Gastrocnemius medialis (tissue), 4 donors: ENCODE results near the gene SEC22C. TPM values are rescaled to one million over a fixed set of nuclear protein-coding genes. Genes with fewer than 3 reads are reported as not detected.

Source experiments
- ATAC-seq, 2 donors: fragments of 150-250 bp; one replicate each; pipeline ENCODE4 v1.9.1; 2016
- DNase-seq, 2 donors: peaks; one replicate each; pipeline ENCODE4 v3.0.0-alpha.2; 2019
- H3K27ac ChIP-seq, 4 donors: fragments of 200-600 bp; sonication (generic); 1 replicate in 1 of 4; 2 replicates in 3 of 4; pipeline ENCODE4 v1.5.1; 2016 to 2018; ENCODE audit warnings: mild to moderate bottlenecking in 2 of 4, moderate library complexity in 1 of 4
- H3K27me3 ChIP-seq, 3 donors: fragments of 200-600 bp; sonication (generic) in 2 of 3; 1 replicate in 1 of 3; 2 replicates in 2 of 3; pipeline versions ENCODE4 v1.5.1 to v1.6.0; 2016 to 2019; ENCODE audit warnings: mild to moderate bottlenecking in 1 of 3, moderate library complexity in 1 of 3
- H3K36me3 ChIP-seq, 2 donors: fragments of 200-600 bp; sonication (generic) in 1 of 2; one replicate each; pipeline ENCODE4 v1.5.1; 2017 to 2018
- H3K4me1 ChIP-seq, 2 donors: fragments of 200-600 bp; sonication (generic) in 1 of 2; one replicate each; pipeline ENCODE4 v1.5.1; 2016 to 2017; ENCODE audit warnings: mild to moderate bottlenecking in 2 of 2
- H3K4me3 ChIP-seq, 4 donors: fragments of 200-600 bp; sonication (generic) in 3 of 4; 1 replicate in 1 of 4; 2 replicates in 3 of 4; pipeline ENCODE4 v1.5.1; 2016 to 2019; ENCODE audit warnings: mild to moderate bottlenecking in 2 of 4
- H3K9me3 ChIP-seq, 3 donors: fragments of 200-600 bp; sonication (generic) in 2 of 3; 1 replicate in 1 of 3; 2 replicates in 2 of 3; pipeline ENCODE4 v1.5.1; 2016 to 2019
- POLR2A ChIP-seq, 2 donors: fragments of 450-650 bp; IDR thresholded peaks; one replicate each; pipeline ENCODE4 v1.6.1; 2017; ENCODE audit warnings: antibody characterized with exemption in 2 of 2, mild to moderate bottlenecking in 2 of 2, moderate library complexity in 2 of 2
- in situ Hi-C, 4 donors: fragments of 200-750 bp; cut with MboI; loops; one replicate each; pipeline versions ENCODE4 v1.15.0 to v1.8.0; 2017; ENCODE audit warnings: low sequenced_read_pairs in 4 of 4
- intact Hi-C: fragments of 100-400 bp; cut with DNase I; formaldehyde crosslinking; loops from one replicate; pipeline ENCODE4 v1.15.1; 2023; ENCODE audit warnings: low total_unique reads
- total RNA-seq, 4 donors: library from RNA; depleted of rRNA; stranded (reverse); fragments of >200 nt; gene quantifications; one replicate each; pipeline versions ENCODE4 v1.1.0 to v1.2.3, GENCODE V29; 2016
- TF ChIP-seq, protein P1 (sequence below), 5 experiments: fragments of 450-650 bp in 3 of 5; fragments of 200-600 bp in 2 of 5; sonication (generic) in 2 of 5; IDR thresholded peaks in 4 of 5; conservative IDR thresholded peaks in 1 of 5; 1 replicate in 4 of 5; 2 replicates in 1 of 5; pipeline ENCODE4 v1.5.1; 2016 to 2019; ENCODE audit warnings: antibody characterized with exemption in 5 of 5, mild to moderate bottlenecking in 3 of 5, moderate library complexity in 3 of 5

SEC22C gene
- total RNA-seq, 4 donors from 2014 or later = 35.5 to 54.6 (median 40.6) TPM

- TF ChIP-seq, protein P1, sequence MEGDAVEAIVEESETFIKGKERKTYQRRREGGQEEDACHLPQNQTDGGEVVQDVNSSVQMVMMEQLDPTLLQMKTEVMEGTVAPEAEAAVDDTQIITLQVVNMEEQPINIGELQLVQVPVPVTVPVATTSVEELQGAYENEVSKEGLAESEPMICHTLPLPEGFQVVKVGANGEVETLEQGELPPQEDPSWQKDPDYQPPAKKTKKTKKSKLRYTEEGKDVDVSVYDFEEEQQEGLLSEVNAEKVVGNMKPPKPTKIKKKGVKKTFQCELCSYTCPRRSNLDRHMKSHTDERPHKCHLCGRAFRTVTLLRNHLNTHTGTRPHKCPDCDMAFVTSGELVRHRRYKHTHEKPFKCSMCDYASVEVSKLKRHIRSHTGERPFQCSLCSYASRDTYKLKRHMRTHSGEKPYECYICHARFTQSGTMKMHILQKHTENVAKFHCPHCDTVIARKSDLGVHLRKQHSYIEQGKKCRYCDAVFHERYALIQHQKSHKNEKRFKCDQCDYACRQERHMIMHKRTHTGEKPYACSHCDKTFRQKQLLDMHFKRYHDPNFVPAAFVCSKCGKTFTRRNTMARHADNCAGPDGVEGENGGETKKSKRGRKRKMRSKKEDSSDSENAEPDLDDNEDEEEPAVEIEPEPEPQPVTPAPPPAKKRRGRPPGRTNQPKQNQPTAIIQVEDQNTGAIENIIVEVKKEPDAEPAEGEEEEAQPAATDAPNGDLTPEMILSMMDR (IDR thresholded peaks at IDR 0.05 in 4 of 5, conservative IDR thresholded peaks at IDR 0.05 in 1 of 5) = no peak
- no peak for TF ChIP-seq POLR2A (IDR thresholded peaks at IDR 0.05)
- ATAC-seq (no peak), DNase-seq (no peak)
- Histone ChIP-seq H3K36me3 (no peaks in the 10 kb centered on the region), H3K4me1 (peaks cover 0 to 5% of the 10 kb centered on the region in 2 donors), H3K27ac (peak overlapping the region; percentile 28 to 65 (median 48)), H3K9me3 (no peaks in the 10 kb centered on the region), H3K27me3 (no peaks in the 10 kb centered on the region), H3K4me3 (no peak overlapping the region)
- intact Hi-C loops (loop anchor here (5.0 to 10.0 kb wide), 2 partner anchors 43 to 651 kb away; partner anchors contain the start of gene VIPR1), in situ Hi-C loops (loop anchor here in 3 of 4 donors (5.0 to 25.0 kb wide), 3 partner anchors 308 to 321 kb away; no protein-coding TSS in a partner anchor)
Measured at GRCh38 chr3:42545284-42545900, 36.4 kb downstream of the SEC22C start.

- no peak overlapping the region for H3K4me3 ChIP-seq
- in situ Hi-C loops = loop anchor here in 3 of 4 donors (5.0 to 25.0 kb wide), 3 partner anchors 307 to 320 kb away; no protein-coding TSS in a partner anchor
- H3K27me3 ChIP-seq = no peaks in the 10 kb centered on the region
- ATAC-seq = peak; percentile 35 to 37
- H3K9me3 ChIP-seq = no peaks in the 10 kb centered on the region
- peaks cover 0 to 5% of the 10 kb centered on the region in 2 donors for H3K4me1 ChIP-seq
- TF ChIP-seq POLR2A (IDR thresholded peaks at IDR 0.05) = no peak
- TF ChIP-seq, protein P1 (IDR thresholded peaks at IDR 0.05 in 4 of 5, conservative IDR thresholded peaks at IDR 0.05 in 1 of 5) = no peak
- DNase-seq = peak in 1 of 2 donors; percentile 24
- intact Hi-C loops = loop anchor here (5.0 to 10.0 kb wide), 2 partner anchors 42 to 650 kb away; partner anchors contain the start of gene VIPR1
- peak overlapping the region; percentile 50 to 73 (median 58) for H3K27ac ChIP-seq
- H3K36me3 ChIP-seq = no peaks in the 10 kb centered on the region
Measured at GRCh38 chr3:42544492-42545283, 37.1 kb downstream of the SEC22C start.

GRCh38 chr3:42541079-42541478, 40.7 kb downstream of the SEC22C start:
- intact Hi-C loops (loop anchor here (2.0 to 10.0 kb wide), 2 partner anchors 310 to 646 kb away; no protein-coding TSS in a partner anchor), in situ Hi-C loops (loop anchor here in 2 of 4 donors (10.0 to 25.0 kb wide), 2 partner anchors 304 to 316 kb away; no protein-coding TSS in a partner anchor)
- no peaks in the 10 kb centered on the region for H3K36me3 ChIP-seq
- H3K27ac ChIP-seq = peak overlapping the region in 1 of 4 donors; percentile 7
- ATAC-seq (peak in 1 of 2 donors; percentile 18), DNase-seq (no peak)
- no peaks in the 10 kb centered on the region for H3K27me3 ChIP-seq
- H3K4me3 ChIP-seq = no peak overlapping the region
- no peaks in the 10 kb centered on the region for H3K9me3 ChIP-seq
- TF ChIP-seq POLR2A (IDR thresholded peaks at IDR 0.05) = no peak
- TF ChIP-seq, protein P1 (IDR thresholded peaks at IDR 0.05 in 4 of 5, conservative IDR thresholded peaks at IDR 0.05 in 1 of 5) = no peak
- no peaks in the 10 kb centered on the region for H3K4me1 ChIP-seq

DNA sequence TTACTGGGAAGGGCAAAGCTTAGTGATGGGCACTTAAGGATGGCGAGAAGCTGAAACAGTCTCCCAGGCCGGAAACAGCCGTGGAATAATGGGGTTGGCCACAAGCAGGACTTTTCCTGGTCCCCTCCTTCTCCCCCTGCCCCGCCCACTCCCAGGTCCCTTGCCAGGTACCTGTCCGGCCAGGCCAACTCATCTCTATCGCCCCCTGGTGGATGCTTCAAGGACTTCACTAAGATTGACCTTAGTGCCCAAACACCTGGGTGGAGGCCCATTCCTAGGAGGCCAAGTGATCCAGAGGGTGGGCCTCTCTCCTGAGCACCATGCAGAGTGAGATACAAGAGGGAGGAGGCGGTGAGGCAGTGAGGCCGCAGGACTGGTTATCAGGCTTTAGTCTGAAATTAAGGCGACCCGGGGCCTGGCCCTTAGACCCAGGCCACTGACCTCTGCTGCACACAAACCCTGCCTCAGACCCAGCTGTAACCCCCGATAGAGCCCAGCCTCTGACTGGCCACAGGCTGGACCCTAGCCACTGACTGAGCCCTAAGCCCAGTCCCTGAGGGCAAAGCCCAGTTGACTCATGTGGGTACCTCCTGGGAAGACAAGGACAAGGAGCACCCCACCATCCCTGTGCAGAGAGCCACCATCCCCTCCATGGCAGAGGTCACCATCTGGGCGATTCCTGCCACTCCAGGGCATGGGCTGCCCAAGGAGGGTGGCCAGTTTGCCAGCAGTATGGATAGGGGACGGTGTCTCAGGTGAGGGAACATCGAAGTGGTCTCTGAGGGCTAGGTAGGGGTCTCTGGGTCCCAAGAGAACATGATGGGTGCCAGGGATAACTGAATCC, 41.7 kb downstream of the SEC22C start:
- no peaks in the 10 kb centered on the region for H3K9me3 ChIP-seq
- intact Hi-C loops = loop anchor here (2.0 to 10.0 kb wide), 2 partner anchors 309 to 645 kb away; no protein-coding TSS in a partner anchor
- H3K27me3 ChIP-seq = no peaks in the 10 kb centered on the region
- DNase-seq = no peak
- no peaks in the 10 kb centered on the region for H3K36me3 ChIP-seq
- in situ Hi-C loops = loop anchor here in 2 of 4 donors (10.0 to 25.0 kb wide), 2 partner anchors 303 to 315 kb away; no protein-coding TSS in a partner anchor
- peak; percentile 20 to 42 for ATAC-seq
- H3K4me1 ChIP-seq = no peaks in the 10 kb centered on the region
- TF ChIP-seq, protein P1 (IDR thresholded peaks at IDR 0.05 in 4 of 5, conservative IDR thresholded peaks at IDR 0.05 in 1 of 5) = peak; percentile 48 to 73 (median 56)
- no peak for TF ChIP-seq POLR2A (IDR thresholded peaks at IDR 0.05)
- peak overlapping the region in 2 of 4 donors; percentile 7 to 39 for H3K27ac ChIP-seq
- no peak overlapping the region for H3K4me3 ChIP-seq
